ENCODE data around the gene RAMACL.

DNA sequence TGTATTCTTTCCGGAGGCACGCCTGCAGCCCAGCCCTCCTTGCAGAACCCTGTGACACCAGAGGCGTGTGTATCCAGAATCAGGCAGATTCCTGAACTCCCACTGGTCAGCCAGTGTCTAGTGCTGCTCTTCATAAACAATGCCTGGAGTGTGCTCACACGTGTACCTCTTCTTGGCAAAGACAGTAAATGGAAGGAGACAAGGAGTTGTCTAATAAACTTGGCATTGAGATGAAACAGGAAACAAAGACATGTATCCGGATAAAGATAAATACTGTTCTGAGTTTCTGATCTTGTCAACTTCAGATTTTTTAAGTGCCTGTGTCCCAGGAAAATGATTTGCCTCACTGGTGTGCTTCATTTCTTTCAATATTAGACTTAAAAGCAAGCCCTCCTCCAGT lies 38.9 kb upstream of the RAMACL start:
- TF ChIP-seq ZNF223 (tag by site-specific recombination; IDR thresholded peaks at IDR 0.05): no peak
- TF ChIP-seq ZNF707 (tag by site-specific recombination; IDR thresholded peaks at IDR 0.05): no peak
- TF ChIP-seq ZBTB17 (tag by site-specific recombination; IDR thresholded peaks at IDR 0.05): no peak
- TF ChIP-seq SP7 (tag by site-specific recombination; IDR thresholded peaks at IDR 0.05): no peak
- TF ChIP-seq, protein P1, sequence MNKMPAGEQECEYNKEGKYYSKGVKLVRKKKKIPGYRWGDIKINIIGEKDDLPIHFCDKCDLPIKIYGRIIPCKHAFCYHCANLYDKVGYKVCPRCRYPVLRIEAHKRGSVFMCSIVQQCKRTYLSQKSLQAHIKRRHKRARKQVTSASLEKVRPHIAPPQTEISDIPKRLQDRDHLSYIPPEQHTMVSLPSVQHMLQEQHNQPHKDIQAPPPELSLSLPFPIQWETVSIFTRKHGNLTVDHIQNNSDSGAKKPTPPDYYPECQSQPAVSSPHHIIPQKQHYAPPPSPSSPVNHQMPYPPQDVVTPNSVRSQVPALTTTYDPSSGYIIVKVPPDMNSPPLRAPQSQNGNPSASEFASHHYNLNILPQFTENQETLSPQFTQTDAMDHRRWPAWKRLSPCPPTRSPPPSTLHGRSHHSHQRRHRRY (tag by site-specific recombination; IDR thresholded peaks at IDR 0.05): no peak
